Endodermal cell (in vitro differentiated cells): ENCODE results near the gene S1PR3. TPM values are rescaled to one million over a fixed set of nuclear protein-coding genes. Genes with fewer than 3 reads are reported as not detected.

Experiments
- DNase-seq: peaks from one replicate; pipeline ENCODE4 v3.0.0-alpha.2; 2017
- H3K27ac ChIP-seq: 2 replicates; pipeline ENCODE4 v1.5.1; 2013; ENCODE audit warnings: mild to moderate bottlenecking, low read depth, low read length, moderate library complexity
- H3K27me3 ChIP-seq: 2 replicates; pipeline ENCODE4 v1.6.1; 2013; ENCODE audit warnings: mild to moderate bottlenecking, low read length, moderate library complexity; ENCODE audit not compliant: insufficient read depth, control insufficient read depth, poor library complexity, severe bottlenecking
- H3K36me3 ChIP-seq: 2 replicates; pipeline ENCODE4 v1.7.0; 2013; ENCODE audit warnings: mild to moderate bottlenecking, low read length, moderate library complexity; ENCODE audit not compliant: control insufficient read depth, insufficient read depth
- H3K4me1 ChIP-seq: one replicate; pipeline ENCODE4 v1.7.0; 2013; ENCODE audit warnings: low read length; ENCODE audit not compliant: control insufficient read depth, insufficient read depth
- H3K4me3 ChIP-seq: 2 replicates; pipeline ENCODE4 v1.5.1; 2013; ENCODE audit warnings: mild to moderate bottlenecking, low read length, moderate library complexity
- H3K9ac ChIP-seq: 2 replicates; pipeline ENCODE4 v1.6.1; 2013; ENCODE audit warnings: mild to moderate bottlenecking, low read length, moderate library complexity; ENCODE audit not compliant: poor library complexity, severe bottlenecking; ENCODE audit errors: extremely low read depth
- H3K9me3 ChIP-seq: 2 replicates; pipeline ENCODE4 v1.6.1; 2013; ENCODE audit warnings: mild to moderate bottlenecking, low read length, moderate library complexity; ENCODE audit not compliant: control insufficient read depth
- H3K27ac Mint-ChIP-seq: 2 replicates; pipeline ENCODE4 v1.8.0; 2020; ENCODE audit warnings: mixed read lengths
- H3K27me3 Mint-ChIP-seq: 2 replicates; pipeline ENCODE4 v1.8.0; 2021; ENCODE audit warnings: mild to moderate bottlenecking, mixed read lengths; ENCODE audit not compliant: insufficient read depth
- H3K36me3 Mint-ChIP-seq: 2 replicates; pipeline ENCODE4 v1.8.0; 2020; ENCODE audit warnings: low read depth, mixed read lengths
- H3K4me1 Mint-ChIP-seq: 2 replicates; pipeline ENCODE4 v1.8.0; 2020; ENCODE audit warnings: mixed read lengths
- H3K4me3 Mint-ChIP-seq: 2 replicates; pipeline ENCODE4 v1.8.0; 2020; ENCODE audit warnings: mild to moderate bottlenecking, moderate library complexity, mixed read lengths
- H3K9me3 Mint-ChIP-seq: 2 replicates; pipeline ENCODE4 v1.8.0; 2020; ENCODE audit warnings: mild to moderate bottlenecking, mixed read lengths
- CTCF ChIP-seq: fragments of 200-600 bp; sonication (generic); conservative IDR thresholded peaks from 2 replicates; pipeline ENCODE4 v1.5.0; 2021; ENCODE audit warnings: antibody characterized with exemption, mild to moderate bottlenecking
- WGBS, 2 experiments: methylation state at CpG; one replicate each; pipeline versions ENCODE4 v1.1.5 to v1.1.7; 2013; ENCODE audit warnings: missing lambda C conversion rate in 2 of 2, mixed read lengths in 1 of 2; ENCODE audit not compliant: insufficient coverage in 1 of 2, insufficient read length in 1 of 2; 5-methylcytosine and 5-hydroxymethylcytosine counted together
- total RNA-seq, 2 donors: library from RNA; stranded (reverse); fragmentation: NEBNext Ultra II Directional in 1 of 2; extraction: Animal tissue kit (Norgen Biotek cat#: 25700) in 1 of 2; gene quantifications; 2 replicates in 1 of 2; 3 replicates in 1 of 2; pipeline ENCODE4 v1.2.1, GENCODE V29; 2021

The S1PR3 gene
- total RNA-seq, 2 donors from 2014 or later: 53.6 to 95.2 TPM

DNA sequence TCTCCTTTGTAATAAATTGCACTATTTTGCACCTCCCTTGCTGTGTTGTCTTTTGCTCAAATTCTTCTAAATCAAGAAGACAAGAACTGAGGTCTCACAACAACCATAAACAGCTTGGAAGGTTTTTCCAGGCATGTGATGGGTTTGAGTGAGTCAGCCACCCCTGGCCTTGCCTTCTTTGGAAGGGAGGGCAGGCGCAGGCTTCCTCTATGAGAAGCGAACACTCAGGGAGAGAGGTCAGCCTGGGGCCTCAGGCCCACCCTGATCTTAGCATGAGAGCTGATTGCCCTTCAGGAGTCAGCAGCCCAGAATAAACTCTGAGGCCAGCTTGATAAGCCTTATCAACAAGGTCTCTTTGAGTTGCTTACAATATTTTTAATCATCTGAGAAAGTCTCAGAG lies 31.6 kb downstream of the S1PR3 start:
- Histone ChIP-seq H3K27me3 (no peaks in the 10 kb centered on the region), H3K36me3 (no peaks in the 10 kb centered on the region), H3K4me1 (no peaks in the 10 kb centered on the region), H3K9me3 (no peaks in the 10 kb centered on the region), H3K9ac (no peak overlapping the region), H3K27ac (no peak overlapping the region), H3K4me3 (no peak overlapping the region)
- H3K27me3 Mint-ChIP-seq: no peaks in the 10 kb centered on the region
- no peak for DNase-seq
- H3K9me3 Mint-ChIP-seq: no peaks in the 10 kb centered on the region
- no peak overlapping the region for H3K27ac Mint-ChIP-seq
- H3K4me3 Mint-ChIP-seq: no peak overlapping the region
- 84 to 100% methylated on average over 2 of the region's 2 CpGs for WGBS, 2 experiments
- TF ChIP-seq CTCF: no peak
- no peaks in the 10 kb centered on the region for H3K36me3 Mint-ChIP-seq
- H3K4me1 Mint-ChIP-seq: peaks cover 5% of the 10 kb centered on the region

DNA sequence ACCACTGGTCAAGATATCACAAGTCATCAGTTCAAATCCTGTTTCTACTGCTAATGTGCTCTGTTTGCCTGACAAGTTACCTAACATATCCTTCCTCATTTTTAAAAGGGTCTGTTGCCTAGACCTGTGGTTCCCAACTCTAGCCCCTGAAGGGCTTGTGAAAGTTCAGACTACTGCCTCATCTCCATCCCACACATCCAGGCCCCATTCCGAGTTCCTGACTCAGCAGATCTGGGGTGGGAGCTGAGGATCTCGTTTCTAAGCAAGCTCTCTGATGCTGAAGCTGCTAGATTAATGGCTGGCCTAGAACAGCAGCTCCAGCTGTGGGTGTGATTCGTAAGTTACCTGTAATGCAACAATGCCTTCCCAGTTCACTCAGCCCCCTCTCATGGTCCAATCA lies 32.5 kb downstream of the S1PR3 start:
- no peak overlapping the region for H3K27ac ChIP-seq
- 67 to 91% methylated on average over 1 to 3 of the region's 3 CpGs for WGBS, 2 experiments
- H3K4me3 ChIP-seq: no peak overlapping the region
- Mint-ChIP-seq H3K27me3 (no peaks in the 10 kb centered on the region), H3K4me3 (no peak overlapping the region), H3K9me3 (no peaks in the 10 kb centered on the region), H3K36me3 (no peaks in the 10 kb centered on the region), H3K27ac (no peak overlapping the region), H3K4me1 (peaks cover 5% of the 10 kb centered on the region)
- no peaks in the 10 kb centered on the region for H3K36me3 ChIP-seq
- no peak for TF ChIP-seq CTCF
- H3K4me1 ChIP-seq: no peaks in the 10 kb centered on the region
- no peak for DNase-seq
- no peaks in the 10 kb centered on the region for H3K27me3 ChIP-seq
- H3K9me3 ChIP-seq: no peaks in the 10 kb centered on the region
- no peak overlapping the region for H3K9ac ChIP-seq

DNA sequence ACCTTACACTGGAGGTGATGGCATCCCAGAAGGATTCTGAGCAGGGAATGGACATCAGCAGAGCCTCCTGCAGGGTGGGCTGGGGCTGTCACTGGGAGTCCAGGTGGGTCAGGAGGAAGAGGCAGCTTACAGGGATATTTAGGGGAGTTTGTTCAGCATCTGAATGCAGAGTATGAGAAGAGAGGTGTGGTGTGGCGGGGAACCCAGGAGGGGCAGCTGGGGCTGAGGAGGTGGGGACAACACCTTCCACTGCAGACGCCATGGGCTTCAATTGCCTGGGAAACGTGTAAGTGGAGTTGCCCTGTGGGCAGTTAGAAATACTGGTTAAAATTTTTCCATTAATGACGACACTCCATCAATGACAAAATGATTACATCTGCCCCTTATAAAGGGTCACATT lies 33.5 kb downstream of the S1PR3 start:
- H3K27ac Mint-ChIP-seq: no peak overlapping the region
- no peaks in the 10 kb centered on the region for H3K36me3 ChIP-seq
- DNase-seq: no peak

More for the DNA sequence above, 33.5 kb downstream of the S1PR3 start:
- H3K9me3 ChIP-seq: peaks cover under 1% of the 10 kb centered on the region
- WGBS, 2 experiments: 94% methylated on average over 4 of the region's 4 CpGs; no CpG with 5 or more reads in 1 of the 2 experiments
- H3K4me1 ChIP-seq: no peaks in the 10 kb centered on the region
- no peak overlapping the region for H3K4me3 ChIP-seq
- H3K9me3 Mint-ChIP-seq: no peaks in the 10 kb centered on the region
- no peak overlapping the region for H3K9ac ChIP-seq
- H3K27ac ChIP-seq: no peak overlapping the region
- H3K36me3 Mint-ChIP-seq: peaks cover 3% of the 10 kb centered on the region
- no peaks in the 10 kb centered on the region for H3K27me3 ChIP-seq
- peaks cover 5% of the 10 kb centered on the region for H3K4me1 Mint-ChIP-seq
- no peak overlapping the region for H3K4me3 Mint-ChIP-seq
- no peak for TF ChIP-seq CTCF
- no peaks in the 10 kb centered on the region for H3K27me3 Mint-ChIP-seq
